Measurements from ENCODE around the gene DIO3.

DNA sequence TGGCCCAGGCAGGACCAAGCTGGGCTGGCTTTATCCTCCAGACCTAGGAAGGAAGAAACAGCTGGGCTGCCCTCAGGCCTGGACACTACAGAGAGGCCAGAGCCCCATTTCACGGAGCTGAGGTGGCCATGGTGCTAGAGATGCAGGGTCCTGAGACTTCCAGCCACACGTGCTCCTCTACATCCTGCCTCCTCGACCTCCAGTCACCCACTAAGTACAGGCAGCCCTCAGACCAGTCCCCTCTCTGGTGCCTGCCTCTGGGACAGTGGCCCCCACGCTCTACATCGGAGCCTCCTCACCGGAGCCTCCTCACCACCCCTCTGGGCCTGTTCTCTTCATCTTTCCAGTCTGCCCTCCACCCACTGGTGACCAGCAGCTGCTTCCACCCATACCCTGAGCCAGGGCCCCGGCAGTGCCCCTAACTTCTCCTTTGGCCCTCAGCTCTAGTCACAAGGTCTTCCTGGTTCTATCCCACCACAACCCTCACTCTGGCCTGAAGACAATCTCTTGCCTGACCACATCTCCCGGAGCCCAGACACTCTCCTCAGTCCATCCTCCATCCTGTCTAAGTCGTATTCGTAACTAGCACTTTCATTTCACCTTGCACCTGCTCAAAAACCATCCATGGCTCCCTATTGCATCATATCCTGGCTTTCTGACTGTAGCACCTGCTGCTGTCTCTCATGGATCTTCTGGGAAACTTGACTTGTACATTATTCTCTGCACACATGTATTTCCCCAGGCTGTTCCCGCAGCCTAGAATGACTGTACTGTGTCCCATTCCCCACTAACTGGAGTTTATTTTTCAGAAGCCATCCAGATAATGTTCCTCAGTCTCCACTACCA, 43.9 kb downstream of the DIO3 start:
- TF ChIP-seq CTCF (IDR thresholded peaks at IDR 0.05) (no peak), POLR2A (IDR thresholded peaks at IDR 0.05) (no peak)
